Activated CD4-positive, alpha-beta T cell treated with anti-CD3 and anti-CD28 coated beads for 1 hour (primary cell): Measurements from ENCODE around the gene SNX13.
"Not testable (repeated sequence)": the region's sequence is repeated elsewhere in the genome, so short reads cannot be mapped to it uniquely, and the experiment has no call there.

Experiments used
- DNase-seq: peaks from one replicate; pipeline ENCODE4 v3.0.0-alpha.2; 2020

The SNX13 gene

GRCh38 chr7:17844514-17845196 lies 95.6 kb downstream of the SNX13 start:
- DNase-seq, result no peak

DNA sequence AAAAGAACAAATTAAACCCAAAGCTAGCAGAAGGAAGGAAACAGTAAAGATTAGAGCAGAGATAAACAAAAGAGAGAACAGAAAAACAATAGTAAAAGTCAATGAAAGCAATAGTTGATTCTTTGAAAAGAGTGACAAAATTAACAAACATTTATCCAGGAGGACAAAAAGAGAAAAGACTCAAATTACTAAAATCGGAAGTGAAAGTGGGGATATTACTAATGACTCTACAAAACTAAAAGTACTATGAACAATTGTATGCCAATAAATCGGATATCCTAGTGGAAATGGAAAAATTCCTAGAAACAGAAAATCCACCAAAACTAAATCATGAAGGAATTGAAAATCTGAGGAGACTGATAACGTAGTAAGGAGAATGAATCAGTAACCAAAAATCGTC lies 96.3 kb downstream of the SNX13 start:
- no peak for DNase-seq

GRCh38 chr7:17843041-17843440 lies 97.3 kb downstream of the SNX13 start:
- DNase-seq, result no peak

DNA sequence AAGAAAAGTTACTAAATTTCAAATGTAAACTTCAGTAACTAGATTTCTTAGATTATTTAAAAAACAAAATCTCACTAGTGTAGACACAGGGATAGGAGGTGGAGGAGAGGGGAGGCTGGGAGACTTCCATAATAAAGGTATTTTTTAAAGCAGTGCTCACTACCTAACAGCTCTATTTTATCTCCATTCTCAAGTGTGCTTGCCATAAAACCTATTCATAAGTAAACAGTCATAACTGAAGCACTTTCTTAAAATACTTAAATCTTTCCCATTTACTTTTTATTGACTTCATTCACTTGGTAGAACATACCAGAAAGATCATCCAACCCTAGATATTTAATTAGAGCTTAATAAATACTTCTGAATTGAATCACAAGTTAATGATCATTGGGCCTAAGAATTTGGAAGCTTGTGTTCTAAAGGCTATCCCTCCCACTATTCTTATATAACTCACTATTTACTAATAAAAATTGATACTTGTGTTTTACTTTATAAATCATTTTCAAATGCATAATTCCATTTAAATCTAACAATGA lies 107.4 kb downstream of the SNX13 start:
- no peak for DNase-seq

- DNase-seq, result no peak
These were observed 108.1 kb downstream of the SNX13 start for GRCh38 chr7:17832242-17832641.

DNA sequence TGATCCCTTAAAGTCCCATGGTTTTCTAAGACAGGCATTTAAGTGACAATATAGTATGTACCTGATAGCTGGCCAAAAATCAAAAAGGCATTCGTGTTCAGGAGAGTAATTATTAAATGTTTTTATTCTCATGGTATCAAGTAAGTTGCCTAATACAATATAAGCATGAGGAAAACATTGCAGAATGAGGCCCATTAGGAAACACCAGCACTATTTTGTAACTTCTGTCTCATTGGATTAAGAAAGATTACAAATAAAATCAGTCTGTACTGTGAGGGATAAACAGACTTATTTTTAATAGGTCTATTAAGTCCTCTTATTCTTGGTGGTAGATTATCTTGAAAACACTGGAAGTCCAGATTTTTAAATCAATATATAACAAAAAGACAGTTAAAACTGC lies 110.1 kb downstream of the SNX13 start:
- no peak for DNase-seq

DNA sequence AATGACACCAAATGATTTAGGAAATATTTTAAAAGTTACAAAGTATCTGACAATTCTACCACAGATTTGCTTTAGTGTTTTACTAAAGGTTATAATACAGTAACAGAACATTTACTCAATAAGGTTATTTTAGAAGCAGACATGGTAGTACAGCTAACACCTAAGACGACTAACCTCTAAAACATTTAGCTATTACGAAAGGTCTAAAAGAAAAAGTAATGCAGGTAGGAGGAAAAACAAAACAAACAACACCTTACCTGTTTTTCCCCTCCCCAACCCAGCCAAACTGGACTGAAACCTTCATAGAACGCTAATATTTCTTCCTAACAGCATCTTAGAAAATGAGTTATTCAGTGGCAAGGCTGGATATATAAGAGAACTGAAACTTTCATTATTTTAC lies 111.3 kb downstream of the SNX13 start:
- DNase-seq, result no peak

DNA sequence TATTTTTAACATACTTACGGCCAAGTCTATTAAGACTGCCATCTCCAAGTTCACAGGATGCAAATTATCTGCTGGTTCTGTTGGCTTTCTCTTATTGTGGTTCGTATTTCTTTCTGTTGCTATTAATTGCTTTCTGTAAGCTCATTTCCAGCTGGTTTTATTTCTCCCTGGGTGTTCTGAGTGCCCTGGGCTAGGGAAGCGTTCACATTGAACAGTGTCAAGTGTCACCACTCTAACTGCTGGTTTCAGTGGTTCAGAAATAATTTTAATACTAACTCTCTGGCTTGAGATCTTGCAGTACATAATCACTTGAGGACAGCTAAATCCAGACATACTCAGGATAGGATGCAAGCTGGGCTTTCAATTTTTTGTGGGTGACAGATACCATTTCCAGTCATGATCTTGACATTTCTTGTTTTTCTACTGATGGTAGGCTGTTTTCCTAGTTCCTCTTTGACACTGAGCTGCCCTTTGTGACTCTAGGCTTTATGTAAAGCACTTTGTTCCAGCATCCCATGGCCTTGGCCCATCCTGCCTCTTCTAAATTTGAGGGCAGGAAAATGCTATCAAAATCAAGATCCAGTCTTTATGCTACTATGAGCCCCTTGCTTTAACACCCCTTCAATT lies 117.6 kb downstream of the SNX13 start:
- no peak for DNase-seq

DNA sequence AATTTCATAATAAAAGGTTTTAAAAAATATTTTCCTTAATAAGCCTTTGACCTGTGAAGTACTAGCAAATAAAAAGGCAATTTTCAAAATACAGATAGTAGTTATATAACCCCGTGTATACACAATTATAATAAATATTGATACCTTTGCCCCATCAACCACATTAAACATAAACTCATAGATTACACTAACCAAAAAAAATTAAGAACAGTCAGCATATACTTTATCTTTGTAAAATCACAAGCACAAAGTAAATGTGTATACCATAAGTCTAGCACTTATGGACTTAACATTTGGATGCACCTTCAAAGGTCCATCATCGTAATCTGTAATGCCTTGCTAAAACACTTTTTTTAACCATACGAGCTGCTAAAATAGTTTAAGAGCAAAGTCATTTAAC lies 123.4 kb downstream of the SNX13 start:
- no peak for DNase-seq

- no peak for DNase-seq
These were observed 125.0 kb downstream of the SNX13 start for GRCh38 chr7:17815318-17815717.

- DNase-seq, result no peak
These were observed 126.2 kb downstream of the SNX13 start for GRCh38 chr7:17814058-17814457.

DNA sequence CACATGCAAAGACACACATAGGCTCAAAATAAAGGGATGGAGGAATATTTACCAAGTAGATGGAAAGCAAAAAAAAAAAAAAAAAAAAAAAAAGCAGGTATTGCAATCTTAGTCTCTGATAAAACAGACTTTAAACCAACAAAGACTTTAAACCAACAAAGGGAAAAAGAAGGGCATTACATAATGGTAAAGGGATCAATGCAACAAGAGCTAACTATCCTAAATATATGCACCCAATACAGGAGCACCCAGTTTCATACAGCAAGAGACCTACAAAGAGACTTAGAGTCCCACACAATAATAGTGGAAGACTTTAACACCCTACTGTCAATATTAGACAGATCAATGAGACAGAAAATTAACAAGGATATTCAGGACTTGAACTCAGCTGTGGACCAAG lies 131.1 kb downstream of the SNX13 start:
- not testable (repeated sequence) for DNase-seq

DNA sequence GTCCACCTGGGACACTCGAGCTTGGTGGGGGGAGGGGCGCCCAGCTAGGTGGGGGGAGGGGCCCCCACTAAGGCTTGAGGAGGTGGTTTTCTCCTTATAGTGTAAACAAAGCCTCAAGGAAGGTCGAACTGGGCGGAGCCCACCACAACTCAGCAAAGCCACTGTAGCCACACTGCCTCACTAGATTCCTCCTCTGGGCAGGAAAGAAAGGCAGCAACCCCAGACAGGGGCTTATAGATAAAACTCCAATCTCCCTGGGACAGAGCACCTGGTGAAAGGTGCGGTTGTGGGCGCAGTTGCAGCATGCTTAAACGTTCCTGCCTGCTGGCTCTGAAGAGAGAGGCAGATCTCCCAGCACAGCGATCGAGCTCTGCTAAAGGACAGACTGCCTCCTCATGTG lies 133.1 kb downstream of the SNX13 start:
- no peak for DNase-seq

DNA sequence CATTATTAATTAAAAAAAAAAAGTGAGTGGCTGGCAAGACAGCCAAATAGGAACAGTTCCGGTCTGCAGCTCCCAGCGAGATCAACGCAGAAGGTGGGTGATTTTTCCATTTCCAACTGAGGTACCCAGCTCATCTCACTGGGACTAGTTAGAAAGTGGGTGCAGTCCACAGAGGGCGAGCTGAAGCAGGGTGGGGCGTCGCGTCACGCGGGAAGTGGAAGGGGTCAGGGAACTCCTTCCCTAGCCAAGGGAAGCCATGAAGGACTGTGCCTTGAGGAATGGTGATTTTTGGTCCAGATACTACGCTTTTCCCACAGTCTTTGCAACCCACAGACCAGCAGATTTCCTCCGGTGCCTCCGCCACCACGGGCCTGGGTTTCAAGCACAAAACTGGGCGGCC lies 133.7 kb downstream of the SNX13 start:
- DNase-seq, result no peak

GRCh38 chr7:17802056-17802455 lies 138.2 kb downstream of the SNX13 start:
- no peak for DNase-seq

DNA sequence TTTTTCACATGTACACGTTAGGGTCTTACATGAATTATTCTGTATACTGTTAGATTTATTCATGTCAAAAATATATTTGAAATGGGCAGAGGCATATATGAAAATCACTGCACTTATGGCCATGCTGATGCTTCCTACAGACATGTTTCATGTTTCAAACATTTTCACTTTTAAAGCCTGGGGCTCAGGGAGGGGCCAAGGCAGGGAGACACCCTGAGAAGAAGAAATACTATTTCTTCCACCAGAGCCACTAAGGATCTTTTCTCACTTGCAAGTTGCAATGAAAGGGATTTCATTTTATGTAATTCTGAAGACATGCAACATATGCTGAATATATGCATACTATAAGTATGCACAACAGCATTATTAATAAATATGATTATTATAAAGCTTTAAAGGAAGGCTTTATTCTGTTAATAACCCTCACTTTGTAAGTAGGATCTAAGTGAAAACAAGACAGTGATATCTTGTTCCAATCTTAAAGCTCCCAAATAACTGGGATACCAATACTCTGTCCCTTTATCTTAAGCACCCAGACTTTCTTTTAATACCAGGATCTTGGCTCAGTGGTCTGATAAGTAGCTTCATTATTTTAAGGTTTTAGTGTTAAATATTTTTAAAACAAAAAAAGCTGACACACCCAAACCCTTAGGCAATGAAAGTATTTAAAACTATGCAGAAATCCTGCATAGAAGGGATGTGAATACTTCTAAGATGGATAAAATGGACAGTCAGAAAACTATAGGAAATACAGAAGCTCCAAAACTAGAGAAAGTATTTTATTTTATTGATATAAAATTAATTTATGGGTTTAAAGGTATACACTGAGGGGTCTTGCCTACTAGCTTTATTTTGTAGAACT lies 148.0 kb downstream of the SNX13 start:
- no peak for DNase-seq

GRCh38 chr7:17787257-17787656 lies 153.0 kb downstream of the SNX13 start:
- DNase-seq, result no peak

DNA sequence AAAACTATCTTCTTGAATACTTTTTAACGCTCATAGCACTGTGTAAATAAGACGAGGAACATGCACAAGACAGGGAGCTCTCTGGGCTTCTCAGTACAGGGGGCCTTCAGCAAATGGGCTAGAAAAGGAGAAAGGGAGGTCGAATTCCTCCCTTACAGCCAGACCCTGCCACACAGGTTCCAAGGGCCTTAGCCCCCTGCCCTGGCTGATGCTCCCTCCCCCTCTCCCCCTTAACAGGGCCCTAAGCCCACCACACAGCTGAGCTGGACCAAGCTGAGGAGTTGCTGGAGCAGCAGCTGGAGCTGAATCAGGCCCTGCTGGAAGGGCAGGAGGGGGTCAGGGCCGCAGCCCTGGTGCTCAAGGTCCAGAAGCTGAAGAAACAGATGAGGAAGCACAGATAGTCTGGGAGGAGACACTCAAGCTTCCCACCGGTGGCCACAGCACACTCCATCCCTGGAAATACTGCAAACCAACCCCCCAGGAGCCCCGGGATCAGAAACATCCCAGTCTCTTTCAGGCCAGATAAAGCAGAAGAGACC lies 153.9 kb downstream of the SNX13 start:
- no peak for DNase-seq

DNA sequence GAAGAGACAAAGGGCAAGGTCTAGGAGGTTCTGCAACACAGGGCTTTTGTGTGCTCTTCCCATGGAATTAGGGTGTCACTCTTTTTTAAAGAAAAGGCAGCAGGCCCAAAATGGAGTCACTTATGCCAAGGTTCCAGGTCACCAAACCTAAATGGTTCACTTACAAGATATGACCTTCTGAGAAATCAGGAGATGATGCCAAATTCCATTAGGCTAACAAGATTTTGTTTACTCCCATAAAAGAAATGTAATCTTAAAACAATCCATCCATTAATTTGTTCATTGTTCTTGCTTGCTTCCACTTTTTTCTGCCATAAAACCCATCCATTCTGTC lies 158.1 kb downstream of the SNX13 start:
- no peak for DNase-seq

DNA sequence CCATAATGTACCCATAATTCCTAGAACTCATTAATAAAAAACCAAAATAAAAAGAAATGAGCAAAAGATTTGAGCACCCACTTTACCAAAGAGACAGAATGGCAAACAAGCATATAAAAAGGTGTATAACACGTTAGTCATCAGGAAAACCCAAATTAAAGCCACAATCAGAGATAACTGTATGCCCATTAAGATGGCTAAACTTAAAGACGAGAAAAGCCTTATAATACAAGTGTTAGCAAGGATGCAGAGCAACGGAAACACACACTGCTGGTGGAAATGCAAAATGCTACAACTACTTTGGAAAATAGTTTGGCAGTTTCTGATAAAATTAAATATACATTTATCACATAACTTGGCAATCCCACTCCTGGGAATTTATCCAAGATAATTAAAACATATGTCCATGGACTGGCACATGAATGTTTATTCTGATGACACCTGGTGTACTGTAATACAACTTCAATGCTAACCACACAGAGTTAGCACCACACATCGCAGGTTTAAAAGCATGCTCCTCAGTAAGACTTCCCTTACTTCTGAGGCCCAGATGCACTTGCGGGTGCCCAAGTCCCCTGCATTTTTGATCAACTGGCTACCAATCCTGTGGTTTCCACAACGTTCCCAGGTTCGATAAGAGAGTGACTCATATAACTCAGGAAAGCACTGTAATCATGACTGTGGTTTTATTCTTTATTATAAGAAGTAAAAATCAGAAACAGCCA lies 158.6 kb downstream of the SNX13 start:
- no peak for DNase-seq

DNA sequence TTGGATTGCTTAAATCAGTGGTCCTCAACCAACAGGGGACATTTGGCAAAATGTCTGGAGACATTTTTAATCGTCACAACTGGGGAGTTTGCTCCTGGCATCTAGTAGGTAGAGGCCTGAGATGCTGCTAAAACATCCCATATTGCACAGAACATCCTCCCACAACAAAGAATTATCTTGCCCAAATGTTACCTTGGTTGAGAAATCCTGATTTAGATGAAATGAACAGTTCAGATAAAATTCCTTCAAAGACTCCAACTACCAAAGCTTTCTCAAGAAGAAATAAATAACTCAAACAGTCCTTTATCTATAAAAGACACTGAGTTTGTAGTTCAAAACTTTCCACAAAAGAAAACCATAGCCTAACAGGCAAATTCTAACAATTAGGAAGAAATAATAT lies 160.9 kb downstream of the SNX13 start:
- DNase-seq, result no peak

DNA sequence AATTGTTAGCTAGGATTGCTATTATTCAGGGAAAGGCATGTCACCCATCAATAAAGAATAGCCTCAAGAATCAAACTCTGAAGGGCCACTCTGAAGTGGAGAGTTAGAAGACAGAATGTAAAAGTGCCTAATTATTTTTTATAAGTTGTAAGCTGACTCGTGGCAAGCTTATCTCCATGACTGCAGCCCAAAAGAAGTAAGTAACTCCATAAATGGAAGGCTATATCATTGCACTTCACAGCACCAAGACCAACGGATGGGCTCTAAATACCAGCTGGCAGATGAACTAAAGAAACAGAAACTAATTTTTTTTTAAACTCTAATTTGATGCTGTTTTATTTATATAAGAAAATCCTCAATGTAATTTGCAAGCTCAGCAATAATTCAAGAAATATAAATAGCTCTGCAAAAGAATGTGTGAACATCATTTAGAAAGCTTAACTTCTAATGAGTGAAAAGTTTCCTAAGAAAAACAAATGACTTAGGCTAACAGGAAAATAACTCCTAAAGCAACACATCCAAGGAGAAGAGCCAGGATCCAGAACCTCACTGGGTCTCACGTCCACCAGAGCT lies 165.5 kb downstream of the SNX13 start:
- no peak for DNase-seq

DNA sequence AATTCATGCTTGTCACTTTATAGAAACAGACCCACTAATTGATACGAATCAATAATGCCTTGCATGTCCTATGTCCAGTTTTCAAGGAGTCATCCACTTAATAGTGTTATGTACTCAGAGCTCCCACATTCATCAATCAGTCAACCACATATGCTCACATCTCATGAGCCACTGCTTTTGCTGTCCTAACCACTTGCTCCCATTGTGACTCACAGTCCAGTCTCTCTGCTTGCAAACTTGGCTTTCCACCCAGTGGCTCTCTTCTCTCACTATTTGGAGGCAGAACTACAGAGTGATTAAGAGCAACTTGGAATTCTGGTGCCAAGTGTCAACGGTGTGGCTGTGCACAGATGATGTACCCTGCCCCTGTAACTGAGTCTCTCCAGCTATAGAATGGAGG lies 166.0 kb downstream of the SNX13 start:
- no peak for DNase-seq
